ENCODE measurements around the gene MRLN.
A peak's percentile ranks its signal among the peaks of the same experiment; 100 is the strongest.
"Not testable (repeated sequence)": the region's sequence is repeated elsewhere in the genome, so short reads cannot be mapped to it uniquely, and the experiment has no call there.

Gene MRLN

GRCh38 chr10:59744762-59745161 is 8.5 kb downstream of the MRLN start:
- not testable (repeated sequence) for DNase-seq

DNA sequence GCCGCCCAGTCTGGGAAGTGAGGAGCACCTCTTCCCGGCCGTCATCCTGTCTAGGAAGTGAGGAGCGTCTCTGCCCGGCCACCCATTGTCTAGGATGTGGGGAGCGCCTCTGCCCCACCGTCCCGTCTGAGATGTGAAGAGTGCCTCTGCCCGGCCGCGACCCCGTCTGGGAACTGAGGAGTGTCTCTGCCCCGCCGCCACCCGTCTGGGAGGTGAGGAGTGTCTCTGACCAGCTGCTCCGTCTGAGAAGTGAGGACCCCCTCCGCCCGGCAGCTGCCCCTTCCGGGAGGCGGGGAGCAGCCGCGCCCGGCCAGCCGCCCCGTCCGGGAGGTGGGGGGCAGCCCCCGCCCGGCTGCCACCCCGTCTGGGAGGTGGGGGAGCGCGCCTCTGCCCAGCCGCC is 9.1 kb downstream of the MRLN start:
- DNase-seq: not testable (repeated sequence)

- no peak for DNase-seq
Observed at GRCh38 chr10:59741583-59741982, 11.7 kb downstream of the MRLN start.

GRCh38 chr10:59741048-59741447 is 12.2 kb downstream of the MRLN start:
- no peak for DNase-seq

GRCh38 chr10:59736749-59737148 is 16.5 kb downstream of the MRLN start:
- DNase-seq: no peak

GRCh38 chr10:59735296-59735695 is 18.0 kb downstream of the MRLN start:
- DNase-seq: no peak

- DNase-seq: no peak
Observed at GRCh38 chr10:59734014-59734462, 19.2 kb downstream of the MRLN start.

- DNase-seq: not testable (repeated sequence)
Observed at GRCh38 chr10:59733321-59734013, 19.8 kb downstream of the MRLN start.

DNA sequence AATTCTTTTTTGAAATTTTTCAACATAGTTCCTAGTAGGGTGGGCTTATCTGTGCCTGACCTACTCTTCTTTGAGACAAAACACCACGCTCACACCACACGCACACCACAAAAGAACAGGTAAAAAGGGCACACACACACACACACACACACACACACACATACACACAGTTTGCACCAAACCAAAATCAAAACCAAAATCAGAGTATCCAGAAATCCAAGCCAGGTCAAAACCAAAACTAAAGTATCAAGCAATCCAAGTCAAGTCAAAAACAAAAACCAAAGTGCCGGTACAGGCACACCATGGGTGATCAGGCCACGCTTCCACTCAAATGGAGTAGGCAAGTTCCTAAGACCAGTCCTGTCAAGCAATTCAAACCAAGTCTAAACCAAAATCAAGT is 20.4 kb downstream of the MRLN start:
- DNase-seq: not testable (repeated sequence)

DNA sequence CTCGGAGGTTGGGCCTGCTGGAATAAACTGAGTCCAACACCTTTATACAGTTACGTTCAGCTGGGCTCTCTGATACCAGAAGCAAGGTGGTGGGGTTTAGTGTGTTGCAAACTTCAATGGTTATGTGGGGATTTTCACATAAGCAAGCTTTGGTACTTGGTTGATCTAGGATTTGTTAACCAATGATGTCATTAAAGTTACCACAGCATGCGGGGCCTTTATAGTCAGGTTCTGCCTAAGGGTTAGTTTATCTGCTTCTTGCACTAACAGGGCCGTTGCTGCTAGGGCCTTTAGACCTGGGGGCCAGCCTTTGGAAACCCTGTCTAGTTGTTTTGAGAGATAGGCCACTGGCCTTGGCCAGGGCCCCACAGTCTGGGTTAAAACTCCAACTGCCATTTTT is 24.1 kb downstream of the MRLN start:
- not testable (repeated sequence) for DNase-seq

- DNase-seq: no peak
Observed at GRCh38 chr10:59724098-59724938, 28.9 kb downstream of the MRLN start.

DNA sequence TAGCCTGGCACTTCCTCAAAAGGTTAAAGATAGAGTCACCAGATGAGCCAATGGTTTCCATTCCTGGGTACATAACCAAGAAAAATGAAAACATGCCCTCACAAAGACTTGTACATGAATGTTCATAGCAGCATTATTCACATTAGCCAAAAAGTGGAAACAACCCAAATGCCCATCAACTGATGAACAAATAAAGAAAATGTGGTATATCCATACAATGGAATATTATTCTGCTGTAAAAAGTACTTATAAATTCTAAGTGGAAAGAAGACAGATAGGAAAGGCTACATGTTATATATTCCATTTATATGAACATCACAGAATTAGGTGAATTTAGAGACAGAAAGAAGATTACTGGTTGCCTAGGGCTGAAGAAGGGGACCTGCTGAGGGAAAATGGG is 32.9 kb downstream of the MRLN start:
- no peak for DNase-seq

DNA sequence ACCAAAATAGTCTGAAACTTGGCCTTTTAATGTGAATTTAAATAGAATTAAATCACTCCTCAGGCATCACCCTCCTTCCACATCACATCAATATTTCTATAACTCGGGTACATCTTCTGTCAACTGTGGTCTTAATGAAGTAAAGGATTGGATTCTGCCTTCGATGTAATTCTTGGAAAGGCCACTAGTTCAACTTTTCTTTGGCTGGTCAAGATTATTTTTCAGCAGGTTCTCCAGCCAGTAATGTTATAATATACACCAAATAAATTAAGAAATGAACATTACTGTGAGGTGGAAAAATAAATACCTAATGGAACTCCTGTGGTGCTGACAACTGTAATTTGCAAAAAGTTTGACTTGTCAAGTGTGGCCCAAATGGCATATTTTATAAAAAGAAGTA is 33.9 kb downstream of the MRLN start:
- DNase-seq: no peak

DNA sequence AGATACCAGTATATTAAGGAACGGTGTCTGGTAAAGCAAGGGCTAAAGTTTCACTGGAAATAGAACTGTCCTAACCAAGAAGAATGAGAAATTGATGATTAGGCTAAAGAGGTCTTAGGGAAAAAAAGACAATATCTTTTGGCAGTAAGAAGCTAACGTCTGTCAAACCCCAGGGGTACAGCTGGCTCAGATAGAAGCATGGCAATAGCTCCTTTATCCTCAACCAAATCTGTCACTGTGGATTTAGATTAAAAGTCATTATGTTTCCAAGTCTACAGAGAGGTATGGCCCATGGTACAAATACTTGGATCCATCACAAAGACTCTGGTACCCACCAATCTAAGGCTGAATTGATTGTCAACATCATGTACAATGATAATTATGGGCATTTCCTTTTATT is 35.0 kb downstream of the MRLN start:
- no peak for DNase-seq

- DNase-seq: no peak
Observed at GRCh38 chr10:59713196-59713821, 39.9 kb downstream of the MRLN start.

- DNase-seq: no peak
Observed at GRCh38 chr10:59711871-59712494, 41.3 kb downstream of the MRLN start.

GRCh38 chr10:59709395-59710125 is 43.7 kb downstream of the MRLN start, which contains the start of gene SLC16A9:
TSS of gene SLC16A9 (minus strand) at chr10:59709850. CDS start at chr10:59684291, 25,559 bp downstream.
- peak; percentile 77 for DNase-seq

DNA sequence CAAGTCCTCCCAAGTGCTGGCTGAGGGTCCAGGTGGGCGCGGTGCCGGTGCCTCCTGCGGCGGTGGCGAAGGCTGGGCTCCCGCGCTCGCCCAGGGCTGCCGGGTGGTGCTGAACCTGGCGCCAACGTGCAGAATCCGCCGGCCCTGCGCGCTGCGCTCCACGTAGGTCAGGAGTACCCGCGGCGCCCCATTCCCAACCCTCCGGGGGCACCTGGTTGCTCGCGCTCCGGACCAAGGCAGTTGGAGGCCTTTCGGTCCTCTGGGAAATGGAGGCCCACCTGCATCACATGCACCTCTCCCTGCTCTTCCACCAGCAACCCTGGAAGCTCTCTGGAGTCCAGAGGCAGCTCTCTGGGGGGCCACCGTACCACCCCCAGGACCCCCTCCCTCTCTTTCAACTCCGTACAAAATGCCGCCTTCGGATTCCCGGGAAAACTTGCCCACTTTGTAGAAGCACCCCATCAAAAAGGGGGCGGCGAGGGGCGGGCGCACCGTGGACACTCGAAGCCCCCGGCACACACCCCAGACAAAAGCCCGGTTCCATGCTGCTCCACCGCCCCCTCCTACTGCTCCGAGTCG is 44.4 kb downstream of the MRLN start:
- peak; percentile 34 for DNase-seq

DNA sequence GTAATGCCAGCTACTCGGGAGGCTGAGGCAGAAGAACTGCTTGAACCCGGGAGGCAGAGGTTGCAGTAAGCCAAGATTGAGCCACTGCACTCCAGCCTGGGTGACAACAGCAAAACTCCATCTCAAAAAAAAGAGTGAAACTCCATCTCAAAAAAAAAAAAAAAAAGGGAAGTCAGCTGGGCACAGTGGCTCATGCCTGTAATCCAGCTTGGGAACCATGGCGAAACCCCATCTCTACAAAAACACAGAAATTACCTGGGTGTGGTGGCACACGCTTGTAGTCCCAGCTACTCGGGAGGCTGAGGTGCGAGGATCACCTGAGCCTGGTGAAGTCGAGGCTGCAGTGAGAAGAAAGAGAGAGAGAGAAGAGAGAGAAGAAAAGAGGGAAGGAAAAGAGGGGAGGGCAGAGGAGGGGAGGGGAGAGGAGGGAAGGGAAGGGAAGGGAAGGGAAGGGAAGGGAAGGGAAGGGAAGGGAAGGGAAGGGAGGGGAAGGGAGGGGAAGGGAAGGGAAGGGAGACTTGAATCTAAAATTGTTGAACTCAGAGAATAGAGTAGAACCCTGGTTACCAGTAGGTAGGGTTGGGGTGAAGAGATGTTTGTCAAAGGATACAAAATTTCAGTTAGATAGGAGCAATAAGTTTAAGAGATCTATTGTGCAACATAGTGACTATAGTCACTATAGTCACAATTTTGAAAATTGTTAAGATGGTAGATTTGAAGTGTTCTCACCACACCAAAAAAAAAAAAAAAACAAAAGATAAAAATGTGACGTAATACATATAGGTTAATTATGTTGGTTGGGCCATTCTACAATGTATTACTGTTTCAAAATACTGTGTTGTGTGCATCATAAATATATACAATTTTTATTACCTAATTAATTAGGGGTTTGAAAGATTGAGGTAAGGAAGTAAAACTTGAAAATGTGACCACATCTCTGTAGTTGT is 46.1 kb downstream of the MRLN start:
- no peak for DNase-seq

DNA sequence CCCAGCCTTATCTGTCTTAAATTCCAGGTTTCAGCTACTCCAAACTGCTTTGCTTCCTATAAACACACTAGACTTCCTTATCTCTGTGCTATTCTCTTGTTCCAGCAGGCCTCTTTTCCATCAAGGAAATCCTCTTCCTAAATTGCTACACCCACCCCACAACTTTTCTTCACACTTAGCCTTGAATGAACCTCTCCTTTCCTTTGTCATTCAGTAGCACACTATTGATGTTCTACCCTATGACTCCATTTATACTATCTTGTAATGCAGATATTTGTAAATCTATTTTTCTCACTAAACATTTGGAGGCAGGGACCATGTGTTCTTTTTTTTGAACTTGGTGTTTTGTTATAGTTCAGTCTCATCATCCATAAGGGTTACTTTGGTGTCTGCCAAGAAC is 47.3 kb downstream of the MRLN start:
- DNase-seq: no peak

GRCh38 chr10:59704630-59705029 is 48.6 kb downstream of the MRLN start:
- DNase-seq: no peak
